Esophagus (tissue), 2 donors: Measurements from ENCODE around the gene RIT1. TPM values are rescaled to one million over a fixed set of nuclear protein-coding genes. Genes with fewer than 3 reads are reported as not detected.
A peak's percentile ranks its signal among the peaks of the same experiment; 100 is the strongest.

ENCODE experiments used
- H3K27ac ChIP-seq, 2 donors: one replicate each; pipeline ENCODE4 v1.5.1; 2013; ENCODE audit warnings: low read depth in 2 of 2, mild to moderate bottlenecking in 2 of 2, inconsistent platforms in 1 of 2, low read length in 1 of 2, moderate library complexity in 1 of 2
- H3K27me3 ChIP-seq, 2 donors: one replicate each; pipeline ENCODE4 v1.6.1; 2013; ENCODE audit warnings: low read length in 2 of 2, control low read depth in 1 of 2, mild to moderate bottlenecking in 1 of 2; ENCODE audit not compliant: insufficient read depth in 2 of 2, control insufficient read depth in 1 of 2
- H3K36me3 ChIP-seq, 2 donors: one replicate each; pipeline ENCODE4 v1.6.1; 2013; ENCODE audit warnings: low read length in 1 of 2; ENCODE audit not compliant: control insufficient read depth in 2 of 2, insufficient read depth in 2 of 2
- H3K4me1 ChIP-seq, 2 donors: one replicate each; pipeline ENCODE4 v1.6.1; 2013; ENCODE audit warnings: low read length in 1 of 2; ENCODE audit not compliant: control insufficient read depth in 2 of 2, insufficient read depth in 2 of 2
- H3K4me3 ChIP-seq, 2 donors: one replicate each; pipeline ENCODE4 v1.5.1; 2013; ENCODE audit warnings: low read length in 2 of 2, mild to moderate bottlenecking in 2 of 2, low read depth in 1 of 2, moderate library complexity in 1 of 2
- H3K9me3 ChIP-seq, 2 donors: one replicate each; pipeline ENCODE4 v1.6.1; 2013; ENCODE audit warnings: mild to moderate bottlenecking in 2 of 2, low read depth in 1 of 2, low read length in 1 of 2, moderate library complexity in 1 of 2; ENCODE audit not compliant: control insufficient read depth in 2 of 2, insufficient read depth in 1 of 2
- WGBS, 2 donors: extraction: QIAGEN DNeasy Blood & Tissue Kit; methylation state at CpG; one replicate each; pipeline ENCODE4 v1.1.7; 2013; 5-methylcytosine and 5-hydroxymethylcytosine counted together
- polyA plus RNA-seq, 2 donors: library from polyadenylated mRNA; stranded (reverse); fragments of 200-250 nt; gene quantifications; one replicate each; pipeline ENCODE4 v1.2.3, GENCODE V29; 2013
- donor health status: healthy with polysubstance abuse.
- donor health status: Bipolar disorder and iron deficiency.

RIT1 gene
- polyA plus RNA-seq, 2 donors, result 23.4 to 29.7 TPM

DNA sequence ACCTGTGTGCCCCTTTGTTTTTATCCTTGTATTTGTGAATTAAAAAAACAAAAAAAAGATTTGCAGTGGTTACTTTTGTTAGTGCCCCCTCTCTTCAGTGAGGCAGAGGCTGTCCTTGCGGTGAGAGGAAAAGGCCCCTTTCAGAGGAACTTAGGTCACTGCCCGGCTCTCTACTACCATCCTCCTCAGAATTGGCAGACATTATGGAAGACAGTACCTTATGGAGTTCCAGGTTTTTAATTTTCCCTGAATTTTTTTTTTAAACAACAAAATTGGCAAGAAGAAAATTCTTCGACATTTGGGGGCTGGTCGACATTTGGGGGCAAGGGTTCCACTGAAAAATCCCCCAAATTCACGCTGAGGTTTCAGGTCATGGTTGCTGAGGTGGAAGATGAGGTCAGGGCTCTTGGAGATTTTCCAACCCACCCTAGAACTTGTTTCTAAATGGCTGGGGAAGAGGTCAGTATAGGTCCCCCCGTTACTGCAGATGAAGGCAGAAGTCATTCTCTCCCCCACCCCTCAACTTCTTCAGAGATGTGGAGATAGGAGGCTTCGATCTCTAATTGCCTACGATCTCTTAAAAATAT is 35.6 kb upstream of the RIT1 start:
- H3K9me3 ChIP-seq, result no peaks in the 10 kb centered on the region
- H3K36me3 ChIP-seq, result peaks cover 5 to 27% of the 10 kb centered on the region in 2 donors
- 74 to 75% methylated on average over 8 of the region's 8 CpGs for WGBS, 2 donors
- H3K27me3 ChIP-seq, result no peaks in the 10 kb centered on the region
- peak overlapping the region in 1 of 2 donors; percentile 4 for H3K27ac ChIP-seq
- peaks cover 3 to 11% of the 10 kb centered on the region in 2 donors for H3K4me1 ChIP-seq
- H3K4me3 ChIP-seq, result no peak overlapping the region

DNA sequence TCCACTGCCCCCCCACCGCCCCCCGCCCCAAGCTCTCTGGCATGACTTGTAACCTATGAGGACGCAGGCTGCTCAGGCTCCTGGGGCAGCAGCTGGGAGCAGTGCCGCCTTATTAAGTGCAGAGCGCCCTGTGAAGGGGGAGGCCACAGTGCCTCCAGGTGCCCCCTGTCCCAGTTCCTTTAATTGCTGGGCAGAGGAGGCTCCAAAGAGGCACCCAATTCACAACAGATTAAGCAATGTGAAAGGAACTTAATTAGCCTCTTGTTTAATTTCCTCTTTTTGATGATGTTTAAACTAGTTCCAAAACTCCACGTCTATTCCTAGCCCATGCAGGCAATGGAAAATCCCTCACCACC is 33.3 kb upstream of the RIT1 start:
- Histone ChIP-seq H3K27ac (no peak overlapping the region), H3K4me1 (peaks cover 10 to 20% of the 10 kb centered on the region in 2 donors), H3K36me3 (peaks cover 0 to 7% of the 10 kb centered on the region in 2 donors), H3K27me3 (no peaks in the 10 kb centered on the region), H3K9me3 (no peaks in the 10 kb centered on the region), H3K4me3 (no peak overlapping the region)
- 59 to 65% methylated on average over 6 of the region's 6 CpGs for WGBS, 2 donors

DNA sequence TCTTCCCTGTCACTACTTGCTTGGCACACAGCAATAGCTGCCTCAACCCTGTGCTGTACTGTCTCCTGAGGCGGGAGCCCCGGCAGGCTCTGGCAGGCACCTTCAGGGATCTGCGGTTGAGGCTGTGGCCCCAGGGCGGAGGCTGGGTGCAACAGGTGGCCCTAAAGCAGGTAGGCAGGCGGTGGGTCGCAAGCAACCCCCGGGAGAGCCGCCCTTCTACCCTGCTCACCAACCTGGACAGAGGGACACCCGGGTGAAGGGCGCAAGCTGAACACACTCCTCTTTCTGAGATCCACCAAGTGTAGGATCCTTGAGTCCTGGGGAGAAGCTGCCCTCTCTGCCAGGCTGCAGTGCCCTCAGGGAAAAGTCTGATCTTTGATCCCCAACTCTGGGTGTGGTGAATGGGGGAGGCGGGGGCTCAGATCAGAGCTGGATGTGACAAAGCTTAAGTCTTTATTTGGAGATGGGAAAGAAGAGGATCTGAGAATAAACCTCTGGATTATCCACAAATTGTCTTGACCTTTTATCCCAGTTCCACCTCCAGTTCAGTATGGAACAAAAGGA is 31.5 kb upstream of the RIT1 start:
- Histone ChIP-seq H3K4me3 (no peak overlapping the region), H3K9me3 (no peaks in the 10 kb centered on the region), H3K36me3 (peaks cover 0 to 4% of the 10 kb centered on the region in 2 donors), H3K27me3 (no peaks in the 10 kb centered on the region), H3K27ac (peak overlapping the region in 1 of 2 donors; percentile 14), H3K4me1 (peaks cover 10 to 20% of the 10 kb centered on the region in 2 donors)
- 50 to 71% methylated on average over 11 of the region's 11 CpGs for WGBS, 2 donors

DNA sequence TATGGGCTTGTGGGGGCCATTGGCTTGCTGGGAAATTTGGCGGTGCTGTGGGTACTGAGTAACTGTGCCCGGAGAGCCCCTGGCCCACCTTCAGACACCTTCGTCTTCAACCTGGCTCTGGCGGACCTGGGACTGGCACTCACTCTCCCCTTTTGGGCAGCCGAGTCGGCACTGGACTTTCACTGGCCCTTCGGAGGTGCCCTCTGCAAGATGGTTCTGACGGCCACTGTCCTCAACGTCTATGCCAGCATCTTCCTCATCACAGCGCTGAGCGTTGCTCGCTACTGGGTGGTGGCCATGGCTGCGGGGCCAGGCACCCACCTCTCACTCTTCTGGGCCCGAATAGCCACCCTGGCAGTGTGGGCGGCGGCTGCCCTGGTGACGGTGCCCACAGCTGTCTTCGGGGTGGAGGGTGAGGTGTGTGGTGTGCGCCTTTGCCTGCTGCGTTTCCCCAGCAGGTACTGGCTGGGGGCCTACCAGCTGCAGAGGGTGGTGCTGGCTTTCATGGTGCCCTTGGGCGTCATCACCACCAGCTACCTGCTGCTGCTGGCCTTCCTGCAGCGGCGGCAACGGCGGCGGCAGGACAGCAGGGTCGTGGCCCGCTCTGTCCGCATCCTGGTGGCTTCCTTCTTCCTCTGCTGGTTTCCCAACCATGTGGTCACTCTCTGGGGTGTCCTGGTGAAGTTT is 30.8 kb upstream of the RIT1 start:
- WGBS, 2 donors, result 67 to 79% methylated on average over 29 of the region's 29 CpGs
- Histone ChIP-seq H3K27me3 (no peaks in the 10 kb centered on the region), H3K4me1 (peaks cover 10 to 20% of the 10 kb centered on the region in 2 donors), H3K27ac (peak overlapping the region in 1 of 2 donors; percentile 78), H3K9me3 (no peaks in the 10 kb centered on the region), H3K36me3 (peaks cover 0 to 4% of the 10 kb centered on the region in 2 donors), H3K4me3 (no peak overlapping the region)

DNA sequence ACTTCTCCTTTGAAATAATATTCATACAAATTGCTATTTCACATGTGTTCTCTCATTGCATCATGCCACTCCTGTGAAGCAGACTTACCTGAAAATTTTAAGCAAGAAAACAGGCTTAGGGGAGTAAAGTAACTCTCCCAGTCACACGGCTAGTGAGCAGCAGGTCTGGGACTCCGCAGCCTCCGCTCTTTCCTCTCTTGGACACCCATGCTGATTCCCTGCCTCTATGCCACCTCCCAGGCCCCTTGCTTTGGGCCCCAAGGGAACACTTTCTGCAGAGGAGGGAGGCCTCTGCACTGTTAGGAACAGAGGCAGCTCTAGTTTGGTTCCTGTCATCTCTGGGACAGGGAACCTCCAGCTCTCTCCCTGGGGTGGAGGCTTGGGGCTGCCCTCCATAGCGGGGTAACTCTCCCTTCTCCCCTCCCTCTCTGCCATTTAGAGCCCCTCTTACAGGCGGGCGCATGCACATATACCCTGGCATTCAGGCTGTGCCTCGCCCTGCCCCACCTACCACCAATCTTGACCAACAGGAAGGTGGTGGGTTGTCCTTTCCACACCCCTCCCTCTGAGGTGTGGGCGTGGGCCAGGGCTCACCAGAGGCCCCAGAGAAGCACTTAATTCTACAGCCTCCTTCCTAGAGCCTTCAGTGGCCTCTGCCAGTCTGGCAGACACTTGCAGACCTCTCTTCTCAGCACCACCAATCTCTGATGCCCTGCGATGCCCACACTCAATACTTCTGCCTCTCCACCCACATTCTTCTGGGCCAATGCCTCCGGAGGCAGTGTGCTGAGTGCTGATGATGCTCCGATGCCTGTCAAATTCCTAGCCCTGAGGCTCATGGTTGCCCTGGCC is 30.1 kb upstream of the RIT1 start, which contains the start of gene RXFP4:
Gene RXFP4 (plus strand): TSS at position 646 of the 852 bp plus-strand sequence. CDS start 72 bp downstream, at position 718.
- WGBS, 2 donors, result 41 to 57% methylated on average over 11 of the region's 11 CpGs
- Histone ChIP-seq H3K27me3 (no peaks in the 10 kb centered on the region), H3K36me3 (peaks cover 0 to 2% of the 10 kb centered on the region in 2 donors), H3K4me1 (peaks cover 10 to 20% of the 10 kb centered on the region in 2 donors), H3K27ac (peak within 1 kb of the TSS; percentile 73 to 78), H3K9me3 (no peaks in the 10 kb centered on the region), H3K4me3 (no peak within 1 kb of the TSS)

DNA sequence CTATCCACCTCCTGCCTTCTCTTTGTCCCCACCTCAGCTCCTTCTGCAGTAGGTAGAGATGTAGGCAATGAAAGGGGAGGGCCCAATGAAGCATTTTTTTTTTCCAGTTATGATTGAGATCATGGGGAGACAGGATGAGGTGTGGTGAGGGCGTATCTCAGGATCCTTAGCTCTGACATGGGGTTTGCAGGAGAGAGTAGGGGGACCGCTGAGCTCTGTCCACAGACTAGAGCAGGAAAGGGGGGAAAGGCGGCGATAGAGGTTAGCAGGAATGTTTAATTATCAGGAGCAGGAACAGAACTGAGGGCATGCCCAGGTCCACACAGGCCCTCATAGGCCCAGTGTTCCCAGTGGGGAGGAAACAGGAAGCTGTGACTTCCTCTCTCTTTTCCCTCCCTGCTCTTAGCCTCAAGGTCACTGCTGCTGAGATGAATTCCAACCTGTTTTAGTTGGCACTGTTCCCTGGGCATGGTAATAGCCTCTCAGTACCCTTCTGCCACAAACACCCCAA is 29.4 kb upstream of the RIT1 start:
- Histone ChIP-seq H3K4me1 (peaks cover 10 to 20% of the 10 kb centered on the region in 2 donors), H3K27ac (peak overlapping the region; percentile 73 to 78), H3K9me3 (no peaks in the 10 kb centered on the region), H3K4me3 (no peak overlapping the region), H3K36me3 (no peaks in the 10 kb centered on the region), H3K27me3 (no peaks in the 10 kb centered on the region)
- WGBS, 2 donors, result 65 to 83% methylated on average over 4 of the region's 4 CpGs

DNA sequence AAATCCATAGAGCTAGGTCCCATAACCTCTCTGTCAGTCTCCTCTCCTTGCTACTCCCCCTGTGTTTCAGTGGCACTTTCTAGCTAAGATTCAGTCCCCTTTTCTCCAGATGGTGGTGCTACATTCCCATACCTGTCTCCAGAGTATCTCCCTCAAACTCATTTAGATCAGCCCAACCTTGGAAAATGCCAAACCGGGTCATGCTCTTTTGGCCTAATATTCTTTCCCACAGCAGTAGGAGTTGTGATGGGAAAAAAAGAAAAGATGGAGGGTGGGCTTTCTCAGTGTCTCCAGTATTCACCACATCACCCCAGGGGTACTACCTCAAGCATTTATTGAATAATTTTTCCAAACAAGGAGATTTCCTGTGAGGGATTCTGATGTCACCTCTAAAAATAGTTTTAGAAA is 27.1 kb upstream of the RIT1 start:
- peak overlapping the region in 1 of 2 donors; percentile 44 for H3K27ac ChIP-seq
- H3K27me3 ChIP-seq, result no peaks in the 10 kb centered on the region
- H3K9me3 ChIP-seq, result no peaks in the 10 kb centered on the region
- peaks cover 10 to 20% of the 10 kb centered on the region in 2 donors for H3K4me1 ChIP-seq
- WGBS, 2 donors, result 0% methylated on average over 1 of the region's 1 CpG
- no peak overlapping the region for H3K4me3 ChIP-seq
- no peaks in the 10 kb centered on the region for H3K36me3 ChIP-seq

DNA sequence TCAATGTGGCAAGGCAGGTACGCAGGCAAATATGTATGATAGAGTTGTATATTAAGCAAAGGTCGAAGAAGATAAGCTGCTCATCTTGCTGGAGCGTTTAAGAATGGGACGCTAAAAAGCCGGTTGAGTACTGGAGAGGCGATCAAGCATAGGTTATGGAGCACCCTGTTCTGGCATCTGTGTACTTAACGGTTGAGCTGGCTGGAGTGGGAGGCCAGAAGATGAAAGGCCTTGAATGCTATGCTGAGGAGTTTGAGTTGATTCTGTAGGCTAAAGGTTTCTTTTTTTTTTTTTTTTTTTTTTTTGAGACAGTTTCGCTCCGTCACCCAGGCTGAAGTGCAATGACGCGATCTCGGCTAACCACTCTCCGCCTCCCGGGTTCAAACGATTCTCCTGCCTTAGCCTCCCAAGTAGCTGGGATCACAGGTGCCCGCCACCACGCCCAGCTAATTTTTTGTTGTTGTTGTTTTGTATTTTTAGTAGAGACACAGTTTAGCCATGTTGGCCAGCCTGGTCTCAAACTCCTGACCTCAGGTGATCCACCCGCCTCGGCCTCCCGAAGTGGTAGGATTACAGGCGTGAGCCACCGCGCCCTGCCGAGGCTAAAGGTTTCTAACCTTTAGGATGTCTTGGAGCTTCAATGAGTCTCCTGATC is 23.9 kb upstream of the RIT1 start:
- Histone ChIP-seq H3K36me3 (peaks cover 0 to 2% of the 10 kb centered on the region in 2 donors), H3K27me3 (no peaks in the 10 kb centered on the region), H3K4me3 (peak overlapping the region; percentile 43 to 69), H3K9me3 (no peaks in the 10 kb centered on the region), H3K4me1 (peaks cover 0 to 4% of the 10 kb centered on the region in 2 donors), H3K27ac (peak overlapping the region; percentile 89 to 90)
- WGBS, 2 donors, result 80 to 82% methylated on average over 24 of the region's 24 CpGs
